ENCODE measurements around the gene GRIK5. TPM values are rescaled to one million over a fixed set of nuclear protein-coding genes. Genes with fewer than 3 reads are reported as not detected.

GRIK5 gene
- total and polyA plus RNA-seq, 2 donors (not counting 3 experiments of a cell fraction or from before 2014, with no cell fraction given): 0.80 to 2.2 TPM

GRCh38 chr19:41990028-41990427, 80.0 kb downstream of the GRIK5 start:
- no peak overlapping the region for H3K9ac ChIP-seq (replicated peaks; ENCODE audit: extremely low read depth, insufficient read depth, low read length)
- BruUV-seq (replicated peaks): no TSS peak
- no peak overlapping the region for H2AFZ ChIP-seq (ENCODE audit: low read depth, low read length)
- DNase-seq (ENCODE audit: low read depth, low spot score) (no peak), FAIRE-seq (no peak)
- no peak overlapping the region for H3K4me3 ChIP-seq (replicated peaks in 1 of 3; ENCODE audit: insufficient read depth in 1 of 3, low read depth in 1 of 3, low read length in 3 of 3)
- POLR2A ChIA-PET: no interaction called here
- no peak for TF ChIP-seq JUN (IDR thresholded peaks at IDR 0.05; ENCODE audit: borderline replicate concordance, insufficient read depth, insufficient read length, low read depth)
- no peak for TF ChIP-seq FOS (IDR thresholded peaks at IDR 0.05; ENCODE audit: borderline replicate concordance, insufficient read depth, low read length)
- no peak for TF ChIP-seq POLR2A (IDR thresholded peaks at IDR 0.05; ENCODE audit: low read depth, low read length)
- no peak for TF ChIP-seq POLR2AphosphoS5 (IDR thresholded peaks at IDR 0.05; ENCODE audit: insufficient read depth, low read depth, low read length)
- no peak for TF ChIP-seq GATA2 (IDR thresholded peaks at IDR 0.05; ENCODE audit: insufficient read depth, insufficient read length, low read depth, low read length)
- TF ChIP-seq EZH2 (IDR thresholded peaks at IDR 0.05; ENCODE audit: borderline replicate concordance, low read depth, low read length, severe bottlenecking): no peak
- no peak for TF ChIP-seq CTCF (IDR thresholded peaks at IDR 0.05; ENCODE audit: extremely low read depth in 1 of 2, insufficient read depth in 1 of 2, low read depth in 1 of 2, low read length in 2 of 2)
- no peak for TF ChIP-seq MYC (IDR thresholded peaks at IDR 0.05; ENCODE audit: low read depth, low read length)
- no peak for TF ChIP-seq MAX (IDR thresholded peaks at IDR 0.05; ENCODE audit: insufficient read depth, insufficient read length)
- intact Hi-C loops (cut with micrococcal nuclease): no loop called here
- H3K79me2 ChIP-seq (ENCODE audit: control insufficient read depth, insufficient read depth, low read length): no peaks in the 10 kb centered on the region
- H3K36me3 ChIP-seq (ENCODE audit: control insufficient read depth in 2 of 2, extremely low read depth in 1 of 2, insufficient read depth in 2 of 2, low read length in 2 of 2): no peaks in the 10 kb centered on the region
- CTCF ChIA-PET: interaction anchor here (1.8 kb wide), 1 partner anchor 45 kb away, joined by 6 read pairs; no protein-coding TSS in a partner anchor
- dilution Hi-C loops (cut with MboI; ENCODE audit: extremely low pct_ligation_motif_present, low sequenced_read_pairs): no loop called here
- no peaks in the 10 kb centered on the region for H3K9me3 ChIP-seq (replicated peaks; ENCODE audit: control insufficient read depth, insufficient read depth, low read length)
- no peak overlapping the region for H3K27ac ChIP-seq (ENCODE audit: insufficient read depth, low read depth, low read length)
- peaks cover 0 to 6% of the 10 kb centered on the region in 2 experiments for H3K27me3 ChIP-seq (ENCODE audit: control insufficient read depth in 2 of 2, insufficient read depth in 2 of 2, low read length in 2 of 2)
- no peaks in the 10 kb centered on the region for H3K4me1 ChIP-seq (ENCODE audit: control insufficient read depth, extremely low read depth, insufficient read depth, low read length)
- H3K4me2 ChIP-seq (ENCODE audit: insufficient read depth, low read length): no peak overlapping the region
- no peaks in the 10 kb centered on the region for H3K9me1 ChIP-seq (replicated peaks; ENCODE audit: control insufficient read depth, extremely low read depth, insufficient read depth, low read length)
- no peaks in the 10 kb centered on the region for H4K20me1 ChIP-seq (replicated peaks; ENCODE audit: control insufficient read depth, extremely low read depth, insufficient read depth, low read length)

Measured in endothelial cell of umbilical vein (primary cell).